ENCODE measurements around the gene HRH4.

The HRH4 gene

DNA sequence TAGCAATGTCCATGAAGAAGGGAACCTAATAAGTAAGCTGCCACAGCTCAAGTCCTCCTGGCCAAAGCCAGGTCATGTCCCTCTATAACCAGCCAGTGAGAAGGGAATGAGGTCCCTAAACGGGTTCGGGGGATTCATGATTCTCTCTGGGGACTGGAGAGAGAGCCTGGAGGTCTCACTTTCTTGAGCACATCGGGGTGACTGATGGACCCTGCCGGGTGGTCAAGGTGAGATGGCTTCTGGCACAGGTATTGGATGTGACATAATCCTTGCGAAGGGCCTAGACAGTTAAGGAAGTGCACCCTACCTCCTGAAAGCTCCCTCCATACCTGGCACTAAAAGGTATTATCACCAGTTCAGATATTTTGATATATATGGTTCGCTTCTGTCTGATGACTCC lies 45.7 kb downstream of the HRH4 start:
- H3K27me3 ChIP-seq (ENCODE audit: control insufficient read depth, insufficient read depth, low read length), result no peaks in the 10 kb centered on the region

GRCh38 chr18:24509435-24509834 lies 49.0 kb downstream of the HRH4 start:
- H3K27me3 ChIP-seq (ENCODE audit: control insufficient read depth, insufficient read depth, low read length), result no peaks in the 10 kb centered on the region
- no peaks in the 10 kb centered on the region for H3K36me3 ChIP-seq (ENCODE audit: control insufficient read depth, insufficient read depth, low read length)
- H3K9ac ChIP-seq (ENCODE audit: low read depth, low read length), result no peak overlapping the region
- no peaks in the 10 kb centered on the region for H3K9me3 ChIP-seq (ENCODE audit: control insufficient read depth, insufficient read depth, low read length)
- no peak overlapping the region for H3K4me3 ChIP-seq (ENCODE audit: low read depth, low read length)
- no peak overlapping the region for H3K27ac ChIP-seq (ENCODE audit: low read depth, low read length)
- no peaks in the 10 kb centered on the region for H3K4me1 ChIP-seq (ENCODE audit: control insufficient read depth, insufficient read depth, low read length)

More for the DNA sequence above, 45.7 kb downstream of the HRH4 start:
- Histone ChIP-seq H3K9ac (ENCODE audit: low read depth, low read length) (no peak overlapping the region), H3K27ac (ENCODE audit: low read depth, low read length) (no peak overlapping the region), H3K36me3 (ENCODE audit: control insufficient read depth, insufficient read depth, low read length) (no peaks in the 10 kb centered on the region), H3K4me3 (ENCODE audit: low read depth, low read length) (no peak overlapping the region), H3K9me3 (ENCODE audit: control insufficient read depth, insufficient read depth, low read length) (no peaks in the 10 kb centered on the region), H3K4me1 (ENCODE audit: control insufficient read depth, insufficient read depth, low read length) (no peaks in the 10 kb centered on the region)

DNA sequence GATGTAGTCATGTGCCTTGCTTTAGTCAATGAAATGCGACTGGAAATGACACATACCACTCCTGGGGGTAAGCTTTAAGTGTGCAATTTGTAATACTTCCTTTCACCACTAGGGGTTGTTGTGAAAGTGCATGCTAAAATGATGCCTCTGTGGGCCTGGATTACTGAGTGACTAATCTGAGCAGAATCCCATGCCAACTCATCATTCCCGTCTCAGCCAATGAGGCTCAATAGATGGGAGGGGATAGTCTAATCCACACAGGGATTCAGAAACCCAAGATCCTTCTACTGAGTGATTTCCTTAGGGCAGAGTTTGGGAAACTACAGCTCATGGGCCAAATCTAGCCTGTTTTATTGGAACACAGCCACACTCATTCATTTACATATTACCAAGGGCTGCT lies 54.0 kb downstream of the HRH4 start:
- no peaks in the 10 kb centered on the region for H3K36me3 ChIP-seq (ENCODE audit: control insufficient read depth, insufficient read depth, low read length)
- H3K4me3 ChIP-seq (ENCODE audit: low read depth, low read length), result no peak overlapping the region
- H3K9me3 ChIP-seq (ENCODE audit: control insufficient read depth, insufficient read depth, low read length), result no peaks in the 10 kb centered on the region
- no peaks in the 10 kb centered on the region for H3K27me3 ChIP-seq (ENCODE audit: control insufficient read depth, insufficient read depth, low read length)
- H3K27ac ChIP-seq (ENCODE audit: low read depth, low read length), result no peak overlapping the region
- no peaks in the 10 kb centered on the region for H3K4me1 ChIP-seq (ENCODE audit: control insufficient read depth, insufficient read depth, low read length)
- no peak overlapping the region for H3K9ac ChIP-seq (ENCODE audit: low read depth, low read length)

GRCh38 chr18:24515721-24516120 lies 55.3 kb downstream of the HRH4 start:
- H3K9me3 ChIP-seq (ENCODE audit: control insufficient read depth, insufficient read depth, low read length), result no peaks in the 10 kb centered on the region
- no peaks in the 10 kb centered on the region for H3K4me1 ChIP-seq (ENCODE audit: control insufficient read depth, insufficient read depth, low read length)
- H3K4me3 ChIP-seq (ENCODE audit: low read depth, low read length), result no peak overlapping the region
- no peaks in the 10 kb centered on the region for H3K27me3 ChIP-seq (ENCODE audit: control insufficient read depth, insufficient read depth, low read length)
- no peak overlapping the region for H3K27ac ChIP-seq (ENCODE audit: low read depth, low read length)
- H3K9ac ChIP-seq (ENCODE audit: low read depth, low read length), result no peak overlapping the region
- H3K36me3 ChIP-seq (ENCODE audit: control insufficient read depth, insufficient read depth, low read length), result no peaks in the 10 kb centered on the region

GRCh38 chr18:24516261-24516660 lies 55.8 kb downstream of the HRH4 start:
- H3K4me1 ChIP-seq (ENCODE audit: control insufficient read depth, insufficient read depth, low read length), result no peaks in the 10 kb centered on the region
- no peak overlapping the region for H3K9ac ChIP-seq (ENCODE audit: low read depth, low read length)

DNA sequence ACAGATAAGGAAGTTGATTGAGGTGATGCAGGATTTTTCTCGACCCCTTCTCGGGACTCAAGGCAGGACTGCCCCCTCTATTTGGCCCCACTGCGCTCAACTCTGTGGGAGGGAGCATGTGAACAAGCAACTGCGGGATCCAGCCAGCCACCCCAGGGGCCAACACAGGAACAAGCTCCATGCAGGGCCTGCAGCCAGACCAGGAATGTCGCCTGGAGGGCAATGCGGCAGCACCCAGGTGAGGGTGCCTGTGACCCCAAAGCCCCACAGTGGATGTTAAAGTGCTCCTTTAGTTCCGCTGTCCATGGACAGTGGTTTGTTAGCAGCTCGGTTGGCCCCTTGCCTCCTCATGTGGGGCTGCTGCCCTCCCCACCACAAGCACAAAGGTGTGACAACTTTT lies 57.1 kb downstream of the HRH4 start:
- Histone ChIP-seq H3K4me3 (ENCODE audit: low read depth, low read length) (no peak overlapping the region), H3K4me1 (ENCODE audit: control insufficient read depth, insufficient read depth, low read length) (no peaks in the 10 kb centered on the region), H3K27ac (ENCODE audit: low read depth, low read length) (no peak overlapping the region), H3K9ac (ENCODE audit: low read depth, low read length) (no peak overlapping the region), H3K9me3 (ENCODE audit: control insufficient read depth, insufficient read depth, low read length) (no peaks in the 10 kb centered on the region), H3K36me3 (ENCODE audit: control insufficient read depth, insufficient read depth, low read length) (no peaks in the 10 kb centered on the region), H3K27me3 (ENCODE audit: control insufficient read depth, insufficient read depth, low read length) (no peaks in the 10 kb centered on the region)

More at GRCh38 chr18:24516261-24516660, 55.8 kb downstream of the HRH4 start:
- no peaks in the 10 kb centered on the region for H3K36me3 ChIP-seq (ENCODE audit: control insufficient read depth, insufficient read depth, low read length)
- H3K9me3 ChIP-seq (ENCODE audit: control insufficient read depth, insufficient read depth, low read length), result no peaks in the 10 kb centered on the region
- H3K4me3 ChIP-seq (ENCODE audit: low read depth, low read length), result no peak overlapping the region
- no peak overlapping the region for H3K27ac ChIP-seq (ENCODE audit: low read depth, low read length)
- no peaks in the 10 kb centered on the region for H3K27me3 ChIP-seq (ENCODE audit: control insufficient read depth, insufficient read depth, low read length)

GRCh38 chr18:24518596-24518995 lies 58.2 kb downstream of the HRH4 start:
- Histone ChIP-seq H3K36me3 (ENCODE audit: control insufficient read depth, insufficient read depth, low read length) (no peaks in the 10 kb centered on the region), H3K9ac (ENCODE audit: low read depth, low read length) (no peak overlapping the region), H3K4me3 (ENCODE audit: low read depth, low read length) (no peak overlapping the region), H3K27me3 (ENCODE audit: control insufficient read depth, insufficient read depth, low read length) (no peaks in the 10 kb centered on the region), H3K4me1 (ENCODE audit: control insufficient read depth, insufficient read depth, low read length) (no peaks in the 10 kb centered on the region), H3K9me3 (ENCODE audit: control insufficient read depth, insufficient read depth, low read length) (no peaks in the 10 kb centered on the region), H3K27ac (ENCODE audit: low read depth, low read length) (no peak overlapping the region)

All from HUES48 (cell line).